ENCODE measurements around the gene GCC2.
A peak's percentile ranks its signal among the peaks of the same experiment; 100 is the strongest.

The GCC2 gene

GRCh38 chr2:108448678-108449409, at the start of gene GCC2:
GCC2 (plus strand) TSS chr2:108449206; CDS start chr2:108449275, 69 bp downstream.
- peak within 1 kb of the TSS; percentile 99 for H3K4me3 Mint-ChIP-seq
- H3K36me3 Mint-ChIP-seq (ENCODE audit: low read depth) = peaks cover 13% of the 10 kb centered on the region
- peak within 1 kb of the TSS; percentile 96 for H3K27ac Mint-ChIP-seq
- ATAC-seq = peak; percentile 99
- H3K4me1 Mint-ChIP-seq = peaks cover 40% of the 10 kb centered on the region
- DNase-seq = peak; percentile 95
- H3K9me3 Mint-ChIP-seq = no peaks in the 10 kb centered on the region
- no peaks in the 10 kb centered on the region for H3K27me3 Mint-ChIP-seq

GRCh38 chr2:108399479-108399878, 49.5 kb upstream of the GCC2 start:
- H3K27ac Mint-ChIP-seq = no peak overlapping the region
- peaks cover 28% of the 10 kb centered on the region for H3K9me3 Mint-ChIP-seq
- DNase-seq = no peak
- no peak for ATAC-seq
- no peak overlapping the region for H3K4me3 Mint-ChIP-seq
- no peaks in the 10 kb centered on the region for H3K4me1 Mint-ChIP-seq
- H3K36me3 Mint-ChIP-seq (ENCODE audit: low read depth) = peaks cover 4% of the 10 kb centered on the region
- H3K27me3 Mint-ChIP-seq = peaks cover 4% of the 10 kb centered on the region

- H3K27ac Mint-ChIP-seq = no peak overlapping the region
- H3K4me3 Mint-ChIP-seq = no peak overlapping the region
- peaks cover 4% of the 10 kb centered on the region for H3K27me3 Mint-ChIP-seq
- ATAC-seq = no peak
- no peaks in the 10 kb centered on the region for H3K4me1 Mint-ChIP-seq
- H3K36me3 Mint-ChIP-seq (ENCODE audit: low read depth) = peaks cover 4% of the 10 kb centered on the region
- peaks cover 44% of the 10 kb centered on the region for H3K9me3 Mint-ChIP-seq
- DNase-seq = no peak
Observed at GRCh38 chr2:108401800-108402199, 47.2 kb upstream of the GCC2 start.

- H3K9me3 Mint-ChIP-seq = peaks cover 38% of the 10 kb centered on the region
- H3K27me3 Mint-ChIP-seq = peaks cover 6% of the 10 kb centered on the region
- H3K27ac Mint-ChIP-seq = no peak overlapping the region
- H3K36me3 Mint-ChIP-seq (ENCODE audit: low read depth) = peaks cover 2% of the 10 kb centered on the region
- H3K4me1 Mint-ChIP-seq = no peaks in the 10 kb centered on the region
- ATAC-seq (no peak), DNase-seq (no peak)
- H3K4me3 Mint-ChIP-seq = no peak overlapping the region
Observed at GRCh38 chr2:108403494-108403893, 45.5 kb upstream of the GCC2 start.

GRCh38 chr2:108404784-108405397, 44.1 kb upstream of the GCC2 start:
- no peak for ATAC-seq
- no peak overlapping the region for H3K4me3 Mint-ChIP-seq
- peaks cover 26% of the 10 kb centered on the region for H3K9me3 Mint-ChIP-seq
- H3K27ac Mint-ChIP-seq = no peak overlapping the region
- H3K27me3 Mint-ChIP-seq = peaks cover 7% of the 10 kb centered on the region
- no peaks in the 10 kb centered on the region for H3K4me1 Mint-ChIP-seq
- no peak for DNase-seq
- no peaks in the 10 kb centered on the region for H3K36me3 Mint-ChIP-seq (ENCODE audit: low read depth)

- no peak for ATAC-seq
- Mint-ChIP-seq H3K36me3 (ENCODE audit: low read depth) (no peaks in the 10 kb centered on the region), H3K4me3 (no peak overlapping the region), H3K27ac (no peak overlapping the region), H3K9me3 (peaks cover 26% of the 10 kb centered on the region), H3K27me3 (peaks cover 7% of the 10 kb centered on the region), H3K4me1 (no peaks in the 10 kb centered on the region)
- no peak for DNase-seq
Observed at GRCh38 chr2:108407864-108408729, 40.9 kb upstream of the GCC2 start.

- Mint-ChIP-seq H3K27ac (no peak overlapping the region), H3K36me3 (ENCODE audit: low read depth) (no peaks in the 10 kb centered on the region), H3K4me3 (no peak overlapping the region), H3K27me3 (peaks cover 3% of the 10 kb centered on the region), H3K9me3 (peaks cover 13% of the 10 kb centered on the region), H3K4me1 (no peaks in the 10 kb centered on the region)
- DNase-seq (no peak), ATAC-seq (no peak)
Observed at GRCh38 chr2:108409768-108410167, 39.2 kb upstream of the GCC2 start.

GRCh38 chr2:108412995-108413710, 35.9 kb upstream of the GCC2 start:
- Mint-ChIP-seq H3K4me3 (no peak overlapping the region), H3K27me3 (peaks cover 3% of the 10 kb centered on the region), H3K36me3 (ENCODE audit: low read depth) (no peaks in the 10 kb centered on the region), H3K27ac (no peak overlapping the region), H3K9me3 (no peaks in the 10 kb centered on the region), H3K4me1 (no peaks in the 10 kb centered on the region)
- no peak for DNase-seq
- no peak for ATAC-seq

GRCh38 chr2:108413711-108414095, 35.3 kb upstream of the GCC2 start:
- H3K36me3 Mint-ChIP-seq (ENCODE audit: low read depth) = no peaks in the 10 kb centered on the region
- no peak for DNase-seq
- no peak for ATAC-seq
- H3K9me3 Mint-ChIP-seq = no peaks in the 10 kb centered on the region
- no peak overlapping the region for H3K4me3 Mint-ChIP-seq
- no peaks in the 10 kb centered on the region for H3K4me1 Mint-ChIP-seq
- H3K27ac Mint-ChIP-seq = no peak overlapping the region
- no peaks in the 10 kb centered on the region for H3K27me3 Mint-ChIP-seq

GRCh38 chr2:108414256-108414876, 34.6 kb upstream of the GCC2 start:
- Mint-ChIP-seq H3K4me3 (no peak overlapping the region), H3K4me1 (no peaks in the 10 kb centered on the region), H3K27me3 (no peaks in the 10 kb centered on the region), H3K27ac (no peak overlapping the region), H3K9me3 (no peaks in the 10 kb centered on the region), H3K36me3 (ENCODE audit: low read depth) (no peaks in the 10 kb centered on the region)
- DNase-seq (no peak), ATAC-seq (no peak)

- Mint-ChIP-seq H3K4me3 (no peak overlapping the region), H3K4me1 (no peaks in the 10 kb centered on the region), H3K9me3 (no peaks in the 10 kb centered on the region), H3K36me3 (ENCODE audit: low read depth) (no peaks in the 10 kb centered on the region), H3K27ac (no peak overlapping the region), H3K27me3 (no peaks in the 10 kb centered on the region)
- DNase-seq (no peak), ATAC-seq (no peak)
Observed at GRCh38 chr2:108414945-108415344, 34.1 kb upstream of the GCC2 start.

- ATAC-seq (no peak), DNase-seq (no peak)
- no peak overlapping the region for H3K27ac Mint-ChIP-seq
- no peaks in the 10 kb centered on the region for H3K4me1 Mint-ChIP-seq
- H3K36me3 Mint-ChIP-seq (ENCODE audit: low read depth) = no peaks in the 10 kb centered on the region
- no peaks in the 10 kb centered on the region for H3K27me3 Mint-ChIP-seq
- no peak overlapping the region for H3K4me3 Mint-ChIP-seq
- H3K9me3 Mint-ChIP-seq = no peaks in the 10 kb centered on the region
Observed at GRCh38 chr2:108417254-108417653, 31.8 kb upstream of the GCC2 start.

- no peaks in the 10 kb centered on the region for H3K9me3 Mint-ChIP-seq
- DNase-seq (no peak), ATAC-seq (no peak)
- H3K27me3 Mint-ChIP-seq = peaks cover 2% of the 10 kb centered on the region
- H3K4me3 Mint-ChIP-seq = no peak overlapping the region
- no peak overlapping the region for H3K27ac Mint-ChIP-seq
- H3K36me3 Mint-ChIP-seq (ENCODE audit: low read depth) = no peaks in the 10 kb centered on the region
- no peaks in the 10 kb centered on the region for H3K4me1 Mint-ChIP-seq
Observed at GRCh38 chr2:108418416-108418815, 30.6 kb upstream of the GCC2 start.

GRCh38 chr2:108423067-108423466, 25.9 kb upstream of the GCC2 start:
- H3K4me3 Mint-ChIP-seq = no peak overlapping the region
- DNase-seq = no peak
- no peak overlapping the region for H3K27ac Mint-ChIP-seq

More at GRCh38 chr2:108423067-108423466, 25.9 kb upstream of the GCC2 start:
- H3K4me1 Mint-ChIP-seq = no peaks in the 10 kb centered on the region
- peaks cover 3% of the 10 kb centered on the region for H3K27me3 Mint-ChIP-seq
- ATAC-seq = no peak
- H3K36me3 Mint-ChIP-seq (ENCODE audit: low read depth) = no peaks in the 10 kb centered on the region
- no peaks in the 10 kb centered on the region for H3K9me3 Mint-ChIP-seq

Measured in activated naive CD8-positive, alpha-beta T cell treated with anti-CD3 and anti-CD28 coated beads, Interleukin-2, amount 50 U/mL, for 24 hours (primary cell).